NCI-H2227 treated with DMSO at 0.1 percent for 48 hours (cell line): ENCODE data around the gene ERCC2.

Experiments used
- DNase-seq: peaks from one replicate; lab custom pipeline; 2025; lab: John Stamatoyannopoulos, UW

The ERCC2 gene

DNA sequence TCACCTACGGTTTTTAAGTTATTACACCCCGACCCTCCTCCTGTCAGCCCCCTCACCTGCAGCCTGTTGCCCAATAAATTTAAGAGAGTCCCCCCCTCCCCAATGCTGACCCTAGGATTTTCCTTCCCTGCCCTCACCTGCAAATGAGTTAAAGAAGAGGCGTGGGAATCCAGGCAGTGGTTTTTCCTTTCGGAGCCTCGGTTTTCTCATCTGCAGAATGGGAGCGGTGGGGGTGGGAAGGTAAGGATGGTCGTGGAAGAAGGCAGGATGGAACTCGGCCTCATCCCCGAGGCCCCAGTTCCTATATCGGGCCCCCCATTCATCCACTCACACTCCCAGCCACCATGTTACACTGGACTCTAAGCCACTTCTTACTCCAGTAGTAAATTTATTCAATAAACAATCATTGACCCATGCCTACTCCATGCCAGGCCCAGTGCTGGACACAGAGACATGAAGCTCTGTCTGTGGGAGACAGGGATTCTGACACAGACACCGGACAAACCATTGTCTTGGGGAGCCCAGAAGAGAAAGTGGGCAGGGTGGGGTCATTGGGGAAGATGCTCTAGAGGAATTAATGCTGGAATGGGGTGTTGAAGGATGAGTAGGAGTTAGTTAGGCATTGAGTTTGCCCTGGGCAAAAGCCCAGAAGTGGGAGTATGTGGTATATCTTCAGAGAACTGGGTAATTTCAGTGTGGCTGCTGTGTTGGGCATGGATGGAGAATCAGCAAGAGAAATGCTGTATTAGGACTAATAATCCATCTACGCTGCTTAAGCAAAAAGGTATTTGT lies 66.9 kb downstream of the ERCC2 start:
- no peak for DNase-seq

DNA sequence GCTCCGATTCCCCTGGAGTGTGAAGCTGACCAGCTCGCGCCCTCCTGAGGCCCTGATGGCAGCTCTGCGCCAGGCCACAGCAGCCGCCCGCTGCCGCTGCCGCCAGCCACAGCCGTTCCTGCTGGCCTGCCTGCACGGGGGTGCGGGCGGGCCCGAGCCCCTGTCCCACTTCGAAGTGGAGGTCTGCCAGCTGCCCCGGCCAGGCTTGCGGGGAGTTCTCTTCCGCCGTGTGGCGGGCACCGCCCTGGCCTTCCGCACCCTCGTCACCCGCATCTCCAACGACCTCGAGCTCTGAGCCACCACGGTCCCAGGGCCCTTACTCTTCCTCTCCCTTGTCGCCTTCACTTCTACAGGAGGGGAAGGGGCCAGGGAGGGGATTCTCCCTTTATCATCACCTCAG lies 68.0 kb downstream of the ERCC2 start:
- DNase-seq = no peak
